A549 (cell line): ENCODE data around the gene TMEM101.

ENCODE experiments used
- BHLHE40 ChIP-seq: IDR thresholded peaks from 2 replicates; pipeline ENCODE4 v1.6.1; 2012; ENCODE audit warnings: low read depth, low read length, inconsistent platforms
- EHMT2 ChIP-seq: fragments of 200-600 bp; sonication (generic); IDR thresholded peaks from 2 replicates; pipeline ENCODE4 v1.6.1; 2016; ENCODE audit warnings: antibody characterized with exemption, low read depth, mild to moderate bottlenecking, moderate library complexity
- FOSL2 ChIP-seq, 2 experiments: fragments of 450-650 bp in 1 of 2; fragments of >200 bp in 1 of 2; sonication (Bioruptor Twin) in 1 of 2; formaldehyde crosslinking; IDR thresholded peaks; 2 replicates each; pipeline versions ENCODE4 v1.5.0 to v1.6.1; 2016 to 2020; ENCODE audit warnings: mild to moderate bottlenecking in 1 of 2, moderate library complexity in 1 of 2
- MAFK ChIP-seq: fragments of 450-650 bp; IDR thresholded peaks from 2 replicates; pipeline ENCODE4 v1.6.1; 2014; ENCODE audit not compliant: partially characterized antibody
- MYC ChIP-seq: IDR thresholded peaks from 2 replicates; pipeline ENCODE4 v1.6.1; 2012; ENCODE audit warnings: mild to moderate bottlenecking, inconsistent platforms, low read length, improper control_type of control experiment, borderline replicate concordance
- PHF8 ChIP-seq: fragments of 200-600 bp; sonication (generic); IDR thresholded peaks from 2 replicates; pipeline ENCODE4 v1.6.1; 2016; ENCODE audit warnings: low read depth, mild to moderate bottlenecking, antibody characterized with exemption, moderate library complexity, borderline replicate concordance
- POLR2A ChIP-seq: IDR thresholded peaks from 2 replicates; pipeline ENCODE4 v1.6.1; 2012; ENCODE audit warnings: mild to moderate bottlenecking, low read length
- POLR2AphosphoS2 ChIP-seq: conservative IDR thresholded peaks from 2 replicates; pipeline ENCODE4 v1.6.1; 2012; ENCODE audit warnings: low read length, improper control_type of control experiment, inconsistent platforms
- SREBF2 ChIP-seq: fragments of 450-650 bp; IDR thresholded peaks from 2 replicates; pipeline ENCODE4 v1.6.1; 2014; ENCODE audit warnings: mild to moderate bottlenecking, moderate library complexity
- TF ChIP-seq, protein P1 (sequence below): fragments of 200-600 bp; sonication (generic); IDR thresholded peaks from 2 replicates; pipeline ENCODE4 v1.6.1; 2016; ENCODE audit warnings: antibody characterized with exemption, mild to moderate bottlenecking, moderate library complexity
- TF ChIP-seq, protein P2 (sequence below): fragments of >200 bp; sonication (Bioruptor Twin); formaldehyde crosslinking; IDR thresholded peaks from 3 replicates; pipeline ENCODE4 v1.5.1; 2016

GRCh38 chr17:43974382-43975266 is 40.1 kb downstream of the TMEM101 start:
- TF ChIP-seq MYC (no peak), POLR2A (no peak), MAFK (no peak), BHLHE40 (no peak), POLR2AphosphoS2 (no peak), SREBF2 (no peak), PHF8 (no peak), FOSL2 (IDR thresholded peaks at IDR 0.05) (no peak), FOSL2 (CRISPR knock-in tag; IDR thresholded peaks at IDR 0.05) (no peak), EHMT2 (no peak)
- TF ChIP-seq, protein P1, sequence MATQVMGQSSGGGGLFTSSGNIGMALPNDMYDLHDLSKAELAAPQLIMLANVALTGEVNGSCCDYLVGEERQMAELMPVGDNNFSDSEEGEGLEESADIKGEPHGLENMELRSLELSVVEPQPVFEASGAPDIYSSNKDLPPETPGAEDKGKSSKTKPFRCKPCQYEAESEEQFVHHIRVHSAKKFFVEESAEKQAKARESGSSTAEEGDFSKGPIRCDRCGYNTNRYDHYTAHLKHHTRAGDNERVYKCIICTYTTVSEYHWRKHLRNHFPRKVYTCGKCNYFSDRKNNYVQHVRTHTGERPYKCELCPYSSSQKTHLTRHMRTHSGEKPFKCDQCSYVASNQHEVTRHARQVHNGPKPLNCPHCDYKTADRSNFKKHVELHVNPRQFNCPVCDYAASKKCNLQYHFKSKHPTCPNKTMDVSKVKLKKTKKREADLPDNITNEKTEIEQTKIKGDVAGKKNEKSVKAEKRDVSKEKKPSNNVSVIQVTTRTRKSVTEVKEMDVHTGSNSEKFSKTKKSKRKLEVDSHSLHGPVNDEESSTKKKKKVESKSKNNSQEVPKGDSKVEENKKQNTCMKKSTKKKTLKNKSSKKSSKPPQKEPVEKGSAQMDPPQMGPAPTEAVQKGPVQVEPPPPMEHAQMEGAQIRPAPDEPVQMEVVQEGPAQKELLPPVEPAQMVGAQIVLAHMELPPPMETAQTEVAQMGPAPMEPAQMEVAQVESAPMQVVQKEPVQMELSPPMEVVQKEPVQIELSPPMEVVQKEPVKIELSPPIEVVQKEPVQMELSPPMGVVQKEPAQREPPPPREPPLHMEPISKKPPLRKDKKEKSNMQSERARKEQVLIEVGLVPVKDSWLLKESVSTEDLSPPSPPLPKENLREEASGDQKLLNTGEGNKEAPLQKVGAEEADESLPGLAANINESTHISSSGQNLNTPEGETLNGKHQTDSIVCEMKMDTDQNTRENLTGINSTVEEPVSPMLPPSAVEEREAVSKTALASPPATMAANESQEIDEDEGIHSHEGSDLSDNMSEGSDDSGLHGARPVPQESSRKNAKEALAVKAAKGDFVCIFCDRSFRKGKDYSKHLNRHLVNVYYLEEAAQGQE: no peak
- TF ChIP-seq, protein P2, sequence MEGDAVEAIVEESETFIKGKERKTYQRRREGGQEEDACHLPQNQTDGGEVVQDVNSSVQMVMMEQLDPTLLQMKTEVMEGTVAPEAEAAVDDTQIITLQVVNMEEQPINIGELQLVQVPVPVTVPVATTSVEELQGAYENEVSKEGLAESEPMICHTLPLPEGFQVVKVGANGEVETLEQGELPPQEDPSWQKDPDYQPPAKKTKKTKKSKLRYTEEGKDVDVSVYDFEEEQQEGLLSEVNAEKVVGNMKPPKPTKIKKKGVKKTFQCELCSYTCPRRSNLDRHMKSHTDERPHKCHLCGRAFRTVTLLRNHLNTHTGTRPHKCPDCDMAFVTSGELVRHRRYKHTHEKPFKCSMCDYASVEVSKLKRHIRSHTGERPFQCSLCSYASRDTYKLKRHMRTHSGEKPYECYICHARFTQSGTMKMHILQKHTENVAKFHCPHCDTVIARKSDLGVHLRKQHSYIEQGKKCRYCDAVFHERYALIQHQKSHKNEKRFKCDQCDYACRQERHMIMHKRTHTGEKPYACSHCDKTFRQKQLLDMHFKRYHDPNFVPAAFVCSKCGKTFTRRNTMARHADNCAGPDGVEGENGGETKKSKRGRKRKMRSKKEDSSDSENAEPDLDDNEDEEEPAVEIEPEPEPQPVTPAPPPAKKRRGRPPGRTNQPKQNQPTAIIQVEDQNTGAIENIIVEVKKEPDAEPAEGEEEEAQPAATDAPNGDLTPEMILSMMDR: no peak
